SK-N-SH (cell line): ENCODE results near the gene GOLGA8S. TPM values are rescaled to one million over a fixed set of nuclear protein-coding genes. Genes with fewer than 3 reads are reported as not detected.

Experiments
- CTCF ChIA-PET: fragments of 300-600, 350-600 bp; formaldehyde crosslinking; extraction: SDS; loops from one replicate; lab custom pipeline; 2021; lab: Yijun Ruan, JAX
- POLR2A ChIA-PET: fragments of 350-600 bp; sonication (Branson Sonifier 250); formaldehyde crosslinking; extraction: SDS; loops from one replicate; lab custom pipeline; 2020; ENCODE audit warnings: antibody characterized with exemption, inconsistent platforms; lab: Yijun Ruan, JAX
- DNase-seq: peaks from one replicate; pipeline ENCODE4 v3.0.0; 2012
- H2AFZ ChIP-seq: fragments of 200-600 bp; sonication (generic); 2 replicates; pipeline ENCODE4 v1.8.1; 2016; ENCODE audit warnings: antibody characterized with exemption, mild to moderate bottlenecking, low read depth
- H3F3A ChIP-seq: fragments of 200-600 bp; sonication (generic); replicated peaks from 2 replicates; pipeline ENCODE3; 2016; ENCODE audit warnings: antibody characterized with exemption, mild to moderate bottlenecking; ENCODE audit not compliant: insufficient read depth
- H3K27ac ChIP-seq, 2 experiments: fragments of 200-500 bp in 1 of 2; fragments of 200-600 bp in 1 of 2; sonication (Bioruptor generic) in 1 of 2; sonication (generic), shearing (Covaris generic) in 1 of 2; 2 replicates each; pipeline versions ENCODE4 v1.5.1 to v1.6.1; 2014 to 2016; ENCODE audit warnings: low read depth in 2 of 2, inconsistent platforms in 1 of 2, low read length in 1 of 2, mild to moderate bottlenecking in 1 of 2, mixed read lengths in 1 of 2
- H3K27me3 ChIP-seq: fragments of 200-600 bp; sonication (generic), shearing (Covaris generic); 2 replicates; pipeline ENCODE4 v1.6.1; 2016; ENCODE audit warnings: mixed run types; ENCODE audit not compliant: insufficient read depth
- H3K36me3 ChIP-seq, 2 experiments: fragments of 200-500 bp in 1 of 2; fragments of 200-600 bp in 1 of 2; sonication (Bioruptor generic) in 1 of 2; sonication (generic) in 1 of 2; replicated peaks in 1 of 2; 2 replicates each; pipeline versions ENCODE3 to v1.5.1; 2014 to 2016; ENCODE audit warnings: low read length in 1 of 2, mild to moderate bottlenecking in 1 of 2; ENCODE audit not compliant: insufficient read depth in 2 of 2, control insufficient read depth in 1 of 2
- H3K4me1 ChIP-seq, 2 experiments: fragments of 200-500 bp in 1 of 2; fragments of 200-600 bp in 1 of 2; sonication (Bioruptor generic) in 1 of 2; sonication (generic), shearing (Covaris generic) in 1 of 2; 2 replicates each; pipeline versions ENCODE4 v1.5.1 to v1.6.1; 2014 to 2016; ENCODE audit warnings: low read depth in 1 of 2, low read length in 1 of 2, mixed run types in 1 of 2; ENCODE audit not compliant: insufficient read depth in 2 of 2, control insufficient read depth in 1 of 2
- H3K4me2 ChIP-seq: fragments of 200-600 bp; sonication (generic), shearing (Covaris generic); 2 replicates; pipeline ENCODE4 v1.6.1; 2017; ENCODE audit warnings: mixed run types
- H3K4me3 ChIP-seq, 2 experiments: fragments of 200-500 bp in 1 of 2; fragments of 200-600 bp in 1 of 2; sonication (Bioruptor generic) in 1 of 2; sonication (generic), shearing (Covaris generic) in 1 of 2; 2 replicates each; pipeline versions ENCODE4 v1.5.1 to v1.8.1; 2014 to 2016; ENCODE audit warnings: low read depth in 2 of 2, inconsistent platforms in 1 of 2, low read length in 1 of 2, mild to moderate bottlenecking in 1 of 2, mixed read lengths in 1 of 2, moderate library complexity in 1 of 2
- H3K79me2 ChIP-seq: fragments of 200-600 bp; sonication (generic); 2 replicates; pipeline ENCODE4 v1.8.1; 2017; ENCODE audit warnings: mild to moderate bottlenecking; ENCODE audit not compliant: insufficient read depth
- H3K9ac ChIP-seq: fragments of 200-600 bp; sonication (generic); 2 replicates; pipeline ENCODE4 v1.6.1; 2017; ENCODE audit warnings: mixed run types
- H3K9me2 ChIP-seq: fragments of 200-600 bp; sonication (generic); 2 replicates; pipeline ENCODE4 v1.6.1; 2017; ENCODE audit warnings: mixed run types
- H3K9me3 ChIP-seq: fragments of 200-600 bp; sonication (generic); 2 replicates; pipeline ENCODE4 v1.6.1; 2017; ENCODE audit warnings: mixed run types, mild to moderate bottlenecking, moderate library complexity
- H4K20me1 ChIP-seq: fragments of 200-600 bp; sonication (generic); 2 replicates; pipeline ENCODE4 v1.6.1; 2017; ENCODE audit warnings: mild to moderate bottlenecking, mixed run types; ENCODE audit not compliant: insufficient read depth
- CHD2 ChIP-seq: fragments of 150-350 bp; IDR thresholded peaks from 2 replicates; pipeline ENCODE4 v1.6.1; 2018; ENCODE audit warnings: low read length; ENCODE audit not compliant: partially characterized antibody
- ELF1 ChIP-seq: IDR thresholded peaks from 2 replicates; pipeline ENCODE4 v1.4.0; 2012
- EZH2phosphoT487 ChIP-seq: fragments of 200-600 bp; sonication (generic); IDR thresholded peaks from 2 replicates; pipeline ENCODE4 v1.6.1; 2017; ENCODE audit warnings: low read depth, mixed run types, mild to moderate bottlenecking, antibody characterized with exemption, moderate library complexity, borderline replicate concordance
- FOSL2 ChIP-seq: IDR thresholded peaks from 2 replicates; pipeline ENCODE4 v1.4.0; 2012; ENCODE audit warnings: low read depth, mild to moderate bottlenecking, moderate library complexity, borderline replicate concordance
- FOXM1 ChIP-seq: IDR thresholded peaks from 2 replicates; pipeline ENCODE4 v1.4.0; 2012; ENCODE audit warnings: low read depth, mild to moderate bottlenecking
- GATA2 ChIP-seq: sonication (generic); formaldehyde crosslinking; IDR thresholded peaks from 2 replicates; pipeline ENCODE4 v1.5.0; 2020; ENCODE audit warnings: mild to moderate bottlenecking, missing genetic modification reagents
- JUND ChIP-seq: IDR thresholded peaks from 2 replicates; pipeline ENCODE4 v1.4.0; 2012
- MEF2A ChIP-seq: IDR thresholded peaks from 2 replicates; pipeline ENCODE4 v1.4.0; 2012; ENCODE audit warnings: low read depth, borderline replicate concordance
- MXI1 ChIP-seq: IDR thresholded peaks from 2 replicates; pipeline ENCODE4 v1.6.1; 2012; ENCODE audit warnings: mild to moderate bottlenecking, low read depth, low read length, improper control_type of control experiment
- POLR2AphosphoS5 ChIP-seq: IDR thresholded peaks from 2 replicates; pipeline ENCODE4 v1.6.1; 2012; ENCODE audit warnings: low read depth, low read length
- RCOR1 ChIP-seq: fragments of 150-350 bp; IDR thresholded peaks from 2 replicates; pipeline ENCODE4 v1.6.1; 2017; ENCODE audit warnings: antibody characterized with exemption, low read length
- RFX5 ChIP-seq: IDR thresholded peaks from 2 replicates; pipeline ENCODE4 v1.6.1; 2012; ENCODE audit warnings: mild to moderate bottlenecking, improper control_type of control experiment, low read length
- TCF12 ChIP-seq: IDR thresholded peaks from 2 replicates; pipeline ENCODE4 v1.4.0; 2012
- TEAD4 ChIP-seq: IDR thresholded peaks from 2 replicates; pipeline ENCODE4 v1.4.0; 2012; ENCODE audit warnings: mild to moderate bottlenecking, borderline replicate concordance; ENCODE audit not compliant: insufficient read depth
- USF1 ChIP-seq: IDR thresholded peaks from 2 replicates; pipeline ENCODE4 v1.4.0; 2012; ENCODE audit warnings: low read depth, borderline replicate concordance
- YY1 ChIP-seq: IDR thresholded peaks from 2 replicates; pipeline ENCODE4 v1.4.0; 2012; ENCODE audit warnings: low read depth, mild to moderate bottlenecking
- WGBS: methylation state at CpG from one replicate; pipeline ENCODE4 v1.1.6; 2017; ENCODE audit warnings: low lambda C conversion rate; 5-methylcytosine and 5-hydroxymethylcytosine counted together
- polyA plus RNA-seq, 3 experiments: library from polyadenylated mRNA; depleted of rRNA; stranded (reverse); fragments of >200 nt; gene quantifications; 2 replicates each; pipeline ENCODE4 v1.2.3, GENCODE V29; 2012
- TF ChIP-seq, protein P1 (sequence below): IDR thresholded peaks from 2 replicates; pipeline ENCODE4 v1.4.0; 2012; ENCODE audit warnings: low read depth, borderline replicate concordance
- TF ChIP-seq, protein P2 (sequence below): IDR thresholded peaks from 2 replicates; pipeline ENCODE4; 2012
- TF ChIP-seq, protein P3 (sequence below): fragments of 150-350 bp; IDR thresholded peaks from 2 replicates; pipeline ENCODE4 v1.6.1; 2017; ENCODE audit warnings: antibody characterized with exemption, low read length, low read depth, borderline replicate concordance
- TF ChIP-seq, protein P4 (sequence below): fragments of 150-350 bp; IDR thresholded peaks from 2 replicates; pipeline ENCODE4 v1.6.1; 2016; ENCODE audit warnings: mild to moderate bottlenecking, low read depth, low read length

The GOLGA8S gene
- polyA plus RNA-seq, 1 of the 3 experiments (the other 2 are of a cell fraction) = 0.02 TPM

- TF ChIP-seq MXI1 (no peak), JUND (no peak), CHD2 (no peak), FOXM1 (no peak), RFX5 (no peak), TEAD4 (no peak), YY1 (no peak)
- TF ChIP-seq, protein P1, sequence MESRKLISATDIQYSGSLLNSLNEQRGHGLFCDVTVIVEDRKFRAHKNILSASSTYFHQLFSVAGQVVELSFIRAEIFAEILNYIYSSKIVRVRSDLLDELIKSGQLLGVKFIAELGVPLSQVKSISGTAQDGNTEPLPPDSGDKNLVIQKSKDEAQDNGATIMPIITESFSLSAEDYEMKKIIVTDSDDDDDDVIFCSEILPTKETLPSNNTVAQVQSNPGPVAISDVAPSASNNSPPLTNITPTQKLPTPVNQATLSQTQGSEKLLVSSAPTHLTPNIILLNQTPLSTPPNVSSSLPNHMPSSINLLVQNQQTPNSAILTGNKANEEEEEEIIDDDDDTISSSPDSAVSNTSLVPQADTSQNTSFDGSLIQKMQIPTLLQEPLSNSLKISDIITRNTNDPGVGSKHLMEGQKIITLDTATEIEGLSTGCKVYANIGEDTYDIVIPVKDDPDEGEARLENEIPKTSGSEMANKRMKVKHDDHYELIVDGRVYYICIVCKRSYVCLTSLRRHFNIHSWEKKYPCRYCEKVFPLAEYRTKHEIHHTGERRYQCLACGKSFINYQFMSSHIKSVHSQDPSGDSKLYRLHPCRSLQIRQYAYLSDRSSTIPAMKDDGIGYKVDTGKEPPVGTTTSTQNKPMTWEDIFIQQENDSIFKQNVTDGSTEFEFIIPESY = no peak
- no peak overlapping the region for H3K27ac ChIP-seq
- DNase-seq = no peak
- H3K9me3 ChIP-seq = no peaks in the 10 kb centered on the region
- no peaks in the 10 kb centered on the region for H4K20me1 ChIP-seq
- ChIA-PET POLR2A (no interaction called here), CTCF (no interaction called here)
- no peak overlapping the region for H2AFZ ChIP-seq
- no peak overlapping the region for H3K4me2 ChIP-seq
- H3K4me1 ChIP-seq = no peaks in the 10 kb centered on the region
- no peak overlapping the region for H3K4me3 ChIP-seq
- no peaks in the 10 kb centered on the region for H3K79me2 ChIP-seq
- H3F3A ChIP-seq = no peaks in the 10 kb centered on the region
- peaks cover 75% of the 10 kb centered on the region for H3K27me3 ChIP-seq
- H3K36me3 ChIP-seq = no peaks in the 10 kb centered on the region
- no peak overlapping the region for H3K9ac ChIP-seq
- no peaks in the 10 kb centered on the region for H3K9me2 ChIP-seq
Observed at GRCh38 chr15:23384371-23384770, 29.8 kb downstream of the GOLGA8S start.

GRCh38 chr15:23385886-23386430 lies 31.4 kb downstream of the GOLGA8S start:
- no peak overlapping the region for H3K4me3 ChIP-seq
- H3F3A ChIP-seq = no peaks in the 10 kb centered on the region
- ChIA-PET CTCF (no interaction called here), POLR2A (no interaction called here)
- no peak overlapping the region for H3K27ac ChIP-seq
- no peak overlapping the region for H3K9ac ChIP-seq
- H4K20me1 ChIP-seq = no peaks in the 10 kb centered on the region
- DNase-seq = no peak
- H3K79me2 ChIP-seq = no peaks in the 10 kb centered on the region
- H3K9me3 ChIP-seq = no peaks in the 10 kb centered on the region
- no peaks in the 10 kb centered on the region for H3K36me3 ChIP-seq
- 17% methylated on average over 8 of the region's 11 CpGs for WGBS
- peaks cover 70% of the 10 kb centered on the region for H3K27me3 ChIP-seq
- no peaks in the 10 kb centered on the region for H3K4me1 ChIP-seq
- H3K9me2 ChIP-seq = no peaks in the 10 kb centered on the region
- H2AFZ ChIP-seq = no peak overlapping the region
- TF ChIP-seq, protein P2, sequence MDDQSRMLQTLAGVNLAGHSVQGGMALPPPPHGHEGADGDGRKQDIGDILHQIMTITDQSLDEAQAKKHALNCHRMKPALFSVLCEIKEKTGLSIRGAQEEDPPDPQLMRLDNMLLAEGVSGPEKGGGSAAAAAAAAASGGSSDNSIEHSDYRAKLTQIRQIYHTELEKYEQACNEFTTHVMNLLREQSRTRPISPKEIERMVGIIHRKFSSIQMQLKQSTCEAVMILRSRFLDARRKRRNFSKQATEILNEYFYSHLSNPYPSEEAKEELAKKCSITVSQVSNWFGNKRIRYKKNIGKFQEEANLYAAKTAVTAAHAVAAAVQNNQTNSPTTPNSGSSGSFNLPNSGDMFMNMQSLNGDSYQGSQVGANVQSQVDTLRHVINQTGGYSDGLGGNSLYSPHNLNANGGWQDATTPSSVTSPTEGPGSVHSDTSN = no peak
- TF ChIP-seq EZH2phosphoT487 = no peak
- TF ChIP-seq RFX5 = no peak
- TF ChIP-seq, protein P1 = no peak
- TF ChIP-seq, protein P3, sequence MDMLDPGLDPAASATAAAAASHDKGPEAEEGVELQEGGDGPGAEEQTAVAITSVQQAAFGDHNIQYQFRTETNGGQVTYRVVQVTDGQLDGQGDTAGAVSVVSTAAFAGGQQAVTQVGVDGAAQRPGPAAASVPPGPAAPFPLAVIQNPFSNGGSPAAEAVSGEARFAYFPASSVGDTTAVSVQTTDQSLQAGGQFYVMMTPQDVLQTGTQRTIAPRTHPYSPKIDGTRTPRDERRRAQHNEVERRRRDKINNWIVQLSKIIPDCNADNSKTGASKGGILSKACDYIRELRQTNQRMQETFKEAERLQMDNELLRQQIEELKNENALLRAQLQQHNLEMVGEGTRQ = no peak
- no peak for TF ChIP-seq MXI1
- no peak for TF ChIP-seq TEAD4
- no peak for TF ChIP-seq JUND
- TF ChIP-seq USF1 = no peak
- TF ChIP-seq, protein P4, sequence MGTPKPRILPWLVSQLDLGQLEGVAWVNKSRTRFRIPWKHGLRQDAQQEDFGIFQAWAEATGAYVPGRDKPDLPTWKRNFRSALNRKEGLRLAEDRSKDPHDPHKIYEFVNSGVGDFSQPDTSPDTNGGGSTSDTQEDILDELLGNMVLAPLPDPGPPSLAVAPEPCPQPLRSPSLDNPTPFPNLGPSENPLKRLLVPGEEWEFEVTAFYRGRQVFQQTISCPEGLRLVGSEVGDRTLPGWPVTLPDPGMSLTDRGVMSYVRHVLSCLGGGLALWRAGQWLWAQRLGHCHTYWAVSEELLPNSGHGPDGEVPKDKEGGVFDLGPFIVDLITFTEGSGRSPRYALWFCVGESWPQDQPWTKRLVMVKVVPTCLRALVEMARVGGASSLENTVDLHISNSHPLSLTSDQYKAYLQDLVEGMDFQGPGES = no peak
- TF ChIP-seq CHD2 = no peak
- TF ChIP-seq FOSL2 = no peak
- TF ChIP-seq GATA2 (CRISPR knock-in tag) = no peak
- TF ChIP-seq RCOR1 = no peak
- TF ChIP-seq TCF12 = no peak
- no peak for TF ChIP-seq POLR2AphosphoS5
- TF ChIP-seq MEF2A = no peak
- TF ChIP-seq YY1 = no peak
- no peak for TF ChIP-seq ELF1
- no peak overlapping the region for H3K4me2 ChIP-seq
